Stimulated activated CD8-positive, alpha-beta memory T cell treated with anti-CD3 and anti-CD28 coated beads, Interleukin-12 subunit alpha, Interleukin-12 subunit beta, amount 100 ng/mL, for 24 hours (primary cell): ENCODE measurements around the gene CTBP1.
"Not testable (repeated sequence)": the region's sequence is repeated elsewhere in the genome, so short reads cannot be mapped to it uniquely, and the experiment has no call there.

Experiments
- DNase-seq: peaks from one replicate; pipeline ENCODE4 v3.0.0-alpha.2; 2020; ENCODE audit errors: extremely low read depth

Gene CTBP1

DNA sequence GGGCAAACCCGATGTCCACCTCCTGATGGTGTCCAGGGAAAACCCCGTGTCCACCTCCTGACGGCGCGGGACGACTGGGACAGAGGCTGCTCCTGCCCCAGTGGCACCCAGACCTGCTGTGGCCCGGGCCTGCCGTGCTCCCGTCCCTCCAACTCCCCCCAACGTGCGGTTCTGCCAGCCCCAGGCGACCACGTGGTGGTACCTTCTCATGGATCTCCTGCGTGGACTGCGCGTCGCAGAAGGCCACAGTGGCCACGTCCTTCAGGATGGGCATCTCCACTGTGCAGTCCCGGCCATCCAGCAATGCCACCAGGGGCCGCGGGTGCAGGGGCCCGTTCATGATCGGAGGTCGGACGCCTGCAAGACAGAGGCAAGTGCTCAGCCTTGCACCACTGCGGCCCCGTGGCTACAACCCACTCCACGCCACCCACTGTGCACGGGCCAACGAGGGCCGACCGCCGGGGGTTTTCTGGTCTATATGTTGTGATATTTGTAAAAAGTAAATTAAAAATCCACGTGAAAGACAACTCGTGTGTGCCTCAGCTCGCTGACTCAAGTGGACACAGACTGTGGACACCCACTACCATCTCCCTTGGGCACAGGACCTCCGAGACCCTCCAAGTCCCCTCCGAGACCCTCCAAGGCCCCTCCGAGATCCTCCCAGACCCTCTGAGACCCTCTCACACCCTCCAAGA lies 10.8 kb downstream of the CTBP1 start:
- no peak for DNase-seq

DNA sequence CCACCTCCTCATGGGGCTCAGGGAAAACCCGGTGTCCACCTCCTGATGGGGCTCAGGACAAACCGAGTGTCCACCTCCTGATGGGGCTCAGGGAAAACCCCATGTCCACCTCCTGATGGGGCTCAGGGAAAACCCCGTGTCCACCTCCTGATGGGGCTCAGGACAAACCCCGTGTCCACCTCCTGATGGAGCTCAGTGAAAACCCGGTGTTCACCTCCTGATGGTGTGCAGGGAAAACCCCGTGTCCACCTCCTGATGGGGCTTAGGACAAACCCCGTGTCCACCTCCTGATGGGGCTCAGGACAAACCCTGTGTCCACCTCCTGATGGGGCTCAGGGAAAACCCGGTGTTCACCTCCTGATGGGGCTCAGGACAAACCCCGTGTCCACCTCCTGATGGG lies 11.7 kb downstream of the CTBP1 start:
- not testable (repeated sequence) for DNase-seq

DNA sequence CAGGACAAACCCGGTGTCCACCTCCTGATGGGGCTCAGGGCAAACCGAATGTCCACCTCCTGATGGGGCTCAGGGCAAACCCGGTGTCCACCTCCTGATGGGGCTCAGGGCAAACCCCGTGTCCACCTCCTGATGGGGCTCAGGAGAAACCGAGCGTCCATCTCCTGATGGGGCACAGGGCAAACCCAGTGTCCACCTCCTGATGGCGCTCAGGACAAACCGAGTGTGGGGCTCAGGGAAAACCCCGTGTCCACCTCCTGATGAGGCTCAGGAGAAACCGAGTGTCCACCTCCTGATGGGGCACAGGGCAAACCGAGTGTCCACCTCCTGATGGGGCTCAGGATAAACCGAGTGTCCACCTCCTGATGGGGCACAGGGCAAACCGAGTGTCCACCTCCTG lies 12.1 kb downstream of the CTBP1 start:
- DNase-seq, result not testable (repeated sequence)

DNA sequence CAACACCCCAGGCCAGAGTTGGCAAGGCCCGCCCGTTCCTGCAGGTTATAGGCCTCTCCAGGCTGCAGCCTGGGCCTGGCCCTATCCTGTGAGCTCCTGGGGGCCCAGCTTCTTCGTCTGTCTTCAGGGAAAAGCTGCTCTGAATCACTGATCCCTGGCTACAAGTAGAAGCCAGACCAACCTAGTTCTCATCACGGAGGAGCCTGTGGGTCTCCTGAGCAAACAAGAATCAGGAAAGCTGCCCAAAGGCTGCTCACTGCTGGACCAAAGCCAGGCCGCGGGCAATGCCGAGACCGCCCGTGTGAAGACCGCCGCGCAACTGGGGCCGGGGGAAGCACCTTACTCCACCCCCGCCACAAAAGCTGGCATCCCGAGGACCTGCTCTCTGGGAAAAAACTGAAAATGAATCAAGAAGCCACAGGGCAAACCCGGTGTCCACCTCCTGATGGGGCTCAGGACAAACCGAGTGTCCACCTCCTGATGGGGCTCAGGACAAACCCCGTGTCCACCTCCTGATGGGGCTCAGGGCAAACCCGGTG lies 12.8 kb downstream of the CTBP1 start:
- no peak for DNase-seq

DNA sequence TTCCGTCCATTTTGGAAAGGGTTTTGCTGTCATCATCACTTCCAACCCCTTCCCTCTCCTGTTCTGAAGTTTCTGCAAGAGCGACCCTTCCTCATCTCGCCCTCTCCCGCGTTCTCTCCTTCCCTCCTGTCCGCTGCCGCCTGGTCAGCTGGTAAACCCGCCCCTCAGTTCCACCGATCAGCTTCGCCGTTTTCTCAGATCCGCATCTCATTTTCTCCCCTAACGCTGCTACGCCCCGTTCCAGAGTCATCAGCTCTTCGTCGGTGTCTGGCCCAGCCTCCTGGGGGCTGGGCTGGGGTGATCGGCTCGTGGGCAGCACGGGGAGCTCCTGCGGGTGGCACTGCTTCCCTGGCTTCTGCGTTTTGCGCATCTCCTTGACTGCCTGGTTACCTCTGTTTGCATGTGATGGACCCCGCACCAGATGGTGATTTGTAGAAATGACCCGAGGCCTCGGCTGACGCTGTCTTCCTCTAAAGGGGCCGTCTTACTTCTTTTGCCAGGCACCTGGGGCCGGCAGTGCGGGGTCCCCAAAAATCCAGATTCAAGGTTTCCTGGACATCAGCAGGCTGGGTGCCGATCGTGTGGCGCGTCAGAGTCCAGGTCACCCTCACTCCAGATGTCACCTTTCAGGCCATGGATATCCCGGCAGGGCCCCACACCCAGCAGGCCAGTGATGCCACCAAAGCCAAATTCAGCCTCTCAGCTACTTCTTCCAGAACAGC lies 13.4 kb downstream of the CTBP1 start:
- no peak for DNase-seq

DNA sequence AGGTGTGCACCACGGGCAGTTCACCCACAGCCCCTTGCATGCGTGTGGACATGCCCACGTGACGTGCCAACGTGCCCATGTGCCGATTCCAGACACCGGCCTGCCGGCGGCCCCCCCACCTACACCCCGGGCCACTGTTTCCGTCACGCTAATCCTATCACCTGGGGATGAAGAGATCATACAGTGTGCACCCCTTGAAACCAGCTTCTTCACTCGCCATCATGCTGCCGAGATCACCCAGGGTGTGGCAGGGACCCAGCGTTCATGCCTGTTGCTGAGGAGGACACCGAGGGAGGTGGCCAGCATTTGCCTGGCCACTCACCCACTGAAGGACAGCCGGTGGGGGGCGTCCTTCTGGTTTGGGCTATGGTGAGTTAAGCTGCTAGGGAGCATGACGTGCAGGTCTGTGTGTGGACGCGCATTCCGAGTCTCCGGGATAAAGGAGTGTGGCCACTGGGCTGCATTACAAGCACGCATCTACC lies 14.1 kb downstream of the CTBP1 start:
- DNase-seq, result no peak

DNA sequence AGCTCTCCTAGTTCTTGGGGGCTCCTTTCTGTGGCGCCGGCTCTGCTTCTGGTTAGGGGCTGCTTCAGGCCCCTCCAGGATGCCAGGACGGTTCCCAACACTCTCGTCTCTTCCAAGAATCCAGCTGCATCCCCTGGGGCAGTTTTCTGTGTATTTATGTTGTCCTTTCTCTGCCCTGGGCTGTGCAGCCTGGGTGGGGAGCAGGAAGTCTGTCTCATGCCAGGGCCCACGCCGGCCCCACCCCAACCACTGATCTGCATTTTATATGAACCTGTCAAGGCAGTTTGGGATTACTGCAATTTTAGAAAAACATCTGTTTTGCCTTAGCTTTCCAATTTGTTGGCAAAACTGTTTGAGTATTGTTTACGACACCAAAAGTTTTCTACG lies 14.6 kb downstream of the CTBP1 start:
- DNase-seq, result no peak

DNA sequence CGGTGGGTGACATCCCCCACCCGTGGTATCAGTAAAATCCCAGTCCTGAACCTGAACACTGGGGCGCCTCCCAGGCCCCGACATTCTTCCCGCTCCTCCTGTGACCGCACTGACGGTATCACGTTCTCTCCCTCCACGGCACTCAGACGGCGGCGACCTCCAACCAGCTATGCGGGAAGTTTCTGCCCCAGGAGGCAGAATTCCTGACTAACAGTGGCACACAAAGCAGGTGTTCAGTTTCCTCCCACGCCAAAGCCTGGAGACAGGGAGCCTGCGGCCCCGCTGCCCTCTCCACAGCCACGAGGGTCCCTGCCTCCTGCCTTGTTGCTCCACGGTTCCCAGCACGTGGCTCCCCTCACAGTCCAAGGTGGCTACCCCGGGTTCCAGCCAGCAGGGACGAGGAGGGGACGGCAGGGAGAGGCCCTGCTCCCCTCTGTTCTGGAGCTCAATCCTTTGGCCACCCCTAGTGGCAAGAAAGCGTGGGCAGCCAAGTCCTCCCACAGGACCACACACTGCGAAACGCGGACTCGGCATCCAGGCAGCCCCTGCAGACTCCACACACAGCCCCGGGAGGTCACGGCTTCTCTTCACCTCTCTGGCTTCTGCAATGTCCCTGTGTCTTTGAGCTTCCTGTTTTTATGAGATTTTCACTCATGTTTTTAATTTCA lies 15.2 kb downstream of the CTBP1 start:
- DNase-seq, result no peak

DNA sequence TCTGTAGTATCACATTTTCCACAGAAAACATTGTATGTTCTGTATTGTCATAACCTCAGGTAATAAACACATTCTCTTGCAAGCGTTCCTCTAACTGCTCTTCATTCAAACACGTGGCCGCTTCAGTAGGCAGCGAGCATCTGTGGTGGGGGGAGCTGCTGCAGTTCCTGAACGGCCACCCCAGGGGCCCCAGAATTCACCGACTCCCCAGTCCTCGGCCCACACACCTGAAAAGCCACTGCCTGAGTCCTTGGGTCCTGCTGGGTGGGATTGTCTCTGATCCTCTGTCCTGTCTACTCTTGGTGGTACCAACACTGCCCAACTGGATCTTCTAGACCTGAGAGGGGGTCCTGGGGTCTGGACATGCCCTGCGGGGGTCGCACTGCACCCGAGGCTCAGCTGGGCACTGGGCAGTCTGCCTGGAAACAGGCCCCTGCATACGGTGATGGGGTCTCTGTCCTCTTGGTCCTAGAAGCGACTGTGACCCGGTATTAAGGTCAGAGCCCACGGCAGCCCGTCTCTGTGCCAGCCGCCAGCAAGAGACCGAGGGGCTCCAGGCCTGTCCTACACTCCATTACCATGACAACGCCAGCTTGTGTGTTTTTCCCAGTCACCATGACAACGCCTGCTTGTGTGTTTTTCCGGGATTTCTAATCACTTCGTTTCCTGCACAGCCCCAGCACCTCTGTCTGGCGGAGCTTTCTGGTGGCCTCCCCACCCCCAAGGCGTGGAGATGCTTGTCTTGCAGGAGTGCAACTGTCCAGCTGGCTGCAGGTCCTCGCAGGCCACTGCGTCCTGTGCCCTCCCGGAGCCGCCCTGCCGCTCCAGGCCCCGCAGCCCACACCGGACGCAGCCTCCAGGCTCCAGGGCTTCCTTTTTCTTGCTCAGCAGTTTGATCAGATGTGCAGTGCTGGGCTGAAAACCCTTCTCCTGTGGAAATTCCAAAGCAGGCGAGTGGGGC lies 16.0 kb downstream of the CTBP1 start:
- DNase-seq, result no peak

DNA sequence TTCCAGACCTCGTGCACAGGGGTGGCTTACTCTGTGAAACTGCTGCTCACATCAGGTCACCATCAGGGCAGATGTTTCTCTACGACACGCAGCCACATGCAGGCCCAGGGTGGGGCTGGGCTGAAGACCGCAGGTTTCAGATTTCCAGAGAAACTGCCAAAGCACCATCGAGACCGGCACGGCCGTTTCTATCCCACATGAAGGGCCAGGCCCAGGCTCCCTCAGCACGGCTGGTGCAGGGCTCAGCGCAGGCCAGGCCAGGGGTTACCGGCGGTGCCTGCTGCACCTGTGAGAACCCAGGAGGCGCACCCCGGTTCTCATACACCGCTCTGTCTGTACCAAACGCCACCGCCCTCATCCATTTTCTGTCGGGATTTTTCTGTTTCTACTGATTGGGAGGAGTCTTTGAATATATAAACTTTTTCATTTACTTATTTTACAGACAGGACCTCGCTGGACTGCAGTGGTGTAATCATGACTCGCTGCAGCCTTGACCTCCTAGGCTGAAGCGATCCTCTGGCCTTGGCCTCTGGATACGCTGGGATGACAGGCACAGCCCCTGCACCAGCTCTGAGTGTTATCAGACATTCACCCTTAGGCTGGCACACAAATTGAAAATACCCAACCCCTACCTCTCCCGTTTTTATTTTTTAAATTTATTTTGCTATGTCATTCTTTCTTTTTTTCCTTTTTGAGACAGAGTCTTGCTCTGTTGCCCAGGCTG lies 17.1 kb downstream of the CTBP1 start:
- DNase-seq, result no peak

DNA sequence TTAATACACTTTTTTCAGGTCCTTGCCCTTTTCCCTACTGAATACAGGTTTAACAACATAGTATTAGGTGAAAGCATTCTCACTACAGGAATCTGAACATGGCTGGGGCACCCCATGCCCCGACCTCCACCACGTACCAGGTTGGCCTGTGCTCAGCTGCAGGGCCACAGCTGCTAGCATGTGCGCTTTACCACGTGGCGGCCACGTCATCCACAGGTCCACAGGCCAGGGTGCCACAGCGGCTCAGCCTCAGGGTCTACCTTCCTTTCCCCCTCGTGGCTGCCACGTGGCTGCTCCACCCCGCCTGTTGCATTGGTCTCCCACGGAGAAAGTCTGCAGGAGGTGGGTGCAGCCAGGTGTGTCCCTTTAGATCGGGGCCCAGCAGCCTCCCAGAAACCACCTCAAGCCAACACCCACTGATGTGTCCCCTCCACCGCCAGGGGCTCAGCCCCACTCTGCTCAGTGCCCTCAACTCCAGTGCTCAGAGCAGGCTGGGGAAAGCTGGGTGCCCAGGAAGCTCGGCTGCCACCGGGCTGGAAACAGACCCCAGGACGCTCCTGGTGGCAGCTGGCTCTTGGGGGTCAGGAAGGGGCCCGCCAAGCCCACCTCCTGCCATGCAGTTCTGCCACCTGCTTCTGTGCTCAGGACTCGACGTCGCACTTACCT lies 17.8 kb downstream of the CTBP1 start:
- no peak for DNase-seq

DNA sequence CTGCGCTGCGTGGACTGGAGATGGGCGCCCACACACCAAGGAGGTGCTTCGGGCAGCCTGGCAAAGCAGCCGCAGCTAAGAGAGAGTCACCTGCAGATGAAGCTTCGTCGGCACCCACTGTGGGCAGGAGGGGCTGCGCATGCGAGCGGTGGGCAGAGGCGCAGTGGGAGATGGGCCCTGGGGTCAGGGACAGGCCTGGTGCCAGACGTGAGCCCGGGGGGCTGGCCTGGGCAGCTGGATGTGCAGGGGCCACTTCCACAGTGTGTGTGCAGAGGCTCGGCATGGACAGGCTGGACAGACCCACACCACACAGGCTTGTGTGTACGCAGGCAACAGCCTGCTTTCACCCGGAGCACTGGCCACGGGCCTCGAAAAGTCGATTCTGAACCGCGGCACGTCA lies 18.6 kb downstream of the CTBP1 start:
- DNase-seq, result no peak

DNA sequence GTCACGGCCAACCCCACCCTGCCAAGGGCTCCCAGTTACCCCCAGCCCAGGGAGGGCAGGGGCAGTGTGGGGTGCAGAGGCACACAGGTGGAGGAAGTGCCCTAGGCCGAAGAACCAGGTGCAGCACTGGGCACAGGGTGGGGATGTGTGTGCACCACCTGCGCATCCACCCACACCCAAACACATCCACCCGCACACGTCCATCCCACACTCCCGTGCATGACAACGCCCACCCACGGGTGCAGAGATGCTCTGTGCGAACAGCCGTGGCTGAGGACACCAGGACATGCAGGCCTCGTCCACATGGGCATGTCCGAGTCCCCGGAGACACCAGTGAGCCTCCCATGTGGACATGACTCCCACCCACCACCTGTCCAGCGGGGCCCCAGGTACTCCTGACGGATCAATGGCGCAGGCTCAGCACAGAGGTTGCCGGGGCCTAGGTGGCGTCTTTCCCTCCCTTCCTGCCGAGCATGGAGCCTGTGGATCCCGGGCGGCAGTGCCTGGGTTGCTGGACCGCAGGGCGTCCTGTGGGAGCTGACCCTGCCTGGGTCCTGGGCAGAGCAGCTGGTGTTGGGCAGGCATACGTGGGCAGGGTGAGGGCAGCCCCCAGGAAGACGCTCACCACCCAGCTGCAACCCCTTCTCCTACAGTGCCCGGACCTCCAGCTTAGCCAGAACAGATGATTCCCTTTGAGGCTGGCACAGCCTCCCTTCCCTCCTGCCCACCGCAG lies 19.6 kb downstream of the CTBP1 start:
- no peak for DNase-seq

DNA sequence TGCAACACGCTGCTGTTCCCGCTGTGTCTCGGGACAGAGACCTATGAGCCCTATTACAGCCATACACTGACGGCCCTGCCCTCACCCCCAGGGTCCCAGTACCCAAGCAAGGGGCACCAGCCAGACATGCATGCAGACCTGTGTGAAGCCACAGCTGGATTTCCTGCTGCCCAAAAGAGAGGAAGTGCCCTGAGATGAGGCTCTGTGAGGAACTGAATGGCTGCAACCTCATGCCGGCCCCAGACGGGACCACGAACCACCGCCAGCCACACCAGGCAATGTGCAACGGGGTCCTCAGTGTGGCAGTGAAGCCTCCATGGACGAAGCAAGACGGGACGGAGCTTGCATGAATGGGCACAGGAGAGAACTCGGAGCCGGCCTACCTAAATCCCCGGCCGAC lies 21.1 kb downstream of the CTBP1 start:
- no peak for DNase-seq

DNA sequence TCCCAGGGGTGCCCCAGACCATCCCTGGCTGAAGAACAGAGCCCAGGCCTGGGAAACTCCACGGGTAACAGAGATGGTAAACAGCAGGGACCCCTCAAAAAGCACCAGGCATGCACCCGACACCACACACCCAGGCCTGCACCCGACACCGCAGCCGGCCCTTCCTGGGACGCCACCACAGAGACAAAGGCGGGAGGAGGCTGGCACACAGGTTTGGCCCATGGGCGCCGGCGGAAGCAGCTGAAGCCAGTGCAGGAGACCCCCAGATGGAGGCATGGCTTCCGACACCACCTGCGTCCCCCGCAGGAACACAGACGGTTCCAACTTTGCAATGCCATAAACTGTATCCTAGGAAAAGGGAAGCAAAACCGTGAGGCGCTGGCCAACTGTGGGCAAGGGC lies 22.3 kb downstream of the CTBP1 start:
- DNase-seq, result no peak

DNA sequence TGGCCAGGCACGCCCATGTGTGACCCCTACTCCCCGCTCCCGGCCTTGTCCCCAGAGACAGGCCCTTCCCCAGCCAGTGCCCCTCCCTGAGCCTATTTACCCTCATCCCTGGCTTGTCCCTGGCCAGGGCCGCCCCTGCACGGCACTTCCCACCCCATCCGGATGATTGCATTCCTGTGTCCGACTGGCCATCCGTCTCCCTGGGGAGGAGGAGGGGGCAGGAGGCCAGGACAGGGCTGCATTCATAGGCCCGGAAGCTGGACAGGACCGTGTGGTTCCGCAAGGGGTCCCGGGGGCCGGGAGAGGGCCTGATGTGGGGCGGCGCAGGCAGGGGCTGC lies 22.8 kb downstream of the CTBP1 start:
- no peak for DNase-seq

DNA sequence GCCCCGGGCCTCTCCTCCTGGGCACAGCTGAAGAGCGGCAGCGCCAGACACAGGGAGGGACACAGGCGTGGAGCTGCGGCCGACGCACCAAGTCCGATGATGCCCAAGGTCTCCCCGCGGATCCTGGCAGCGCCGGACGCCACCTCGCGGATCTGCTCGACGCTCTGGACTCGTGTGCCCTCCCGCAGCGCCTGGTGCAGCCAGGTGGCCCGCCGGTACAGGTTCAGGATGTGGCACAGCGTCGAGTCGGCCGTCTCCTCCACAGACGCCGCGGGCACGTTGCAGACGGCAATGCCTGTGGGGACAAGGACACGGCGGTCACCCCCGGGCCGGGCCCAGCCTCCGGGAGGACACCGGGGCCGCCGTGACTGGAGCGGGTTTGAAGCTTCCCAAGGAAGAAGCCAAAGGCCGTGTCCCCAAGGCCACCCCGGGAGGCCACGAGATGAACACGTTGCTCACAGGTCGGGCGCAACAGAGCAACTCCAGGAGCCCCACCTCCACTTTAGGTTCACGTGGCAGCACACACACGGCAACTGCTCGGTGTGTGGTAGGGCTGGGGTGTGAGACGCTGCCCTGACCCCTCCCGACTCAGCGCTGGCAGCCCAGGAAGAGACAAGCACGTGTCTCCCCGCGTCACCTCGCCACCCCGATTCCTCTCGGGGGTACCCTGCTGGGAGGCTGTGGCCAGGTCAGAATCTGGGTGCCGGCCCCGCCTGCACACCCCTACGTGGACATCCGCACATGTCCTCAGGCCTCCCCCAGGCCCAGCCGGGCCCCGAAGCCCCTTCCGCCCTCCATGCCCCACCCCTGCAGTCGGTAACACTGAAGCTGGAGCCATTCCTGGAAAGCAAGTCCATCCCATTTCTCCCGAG lies 23.4 kb downstream of the CTBP1 start:
- no peak for DNase-seq
